Cerebellar nuclear complex (tissue), 1 donor: ENCODE data around the gene SETX.
A peak's percentile ranks its signal among the peaks of the same experiment; 100 is the strongest.
"Not testable (repeated sequence)": the region's sequence is repeated elsewhere in the genome, so short reads cannot be mapped to it uniquely, and the experiment has no call there.

Experiments
- DNase-seq, 2 experiments: peaks; one replicate each; lab custom pipeline; 2025; lab: John Stamatoyannopoulos, UW

SETX gene

DNA sequence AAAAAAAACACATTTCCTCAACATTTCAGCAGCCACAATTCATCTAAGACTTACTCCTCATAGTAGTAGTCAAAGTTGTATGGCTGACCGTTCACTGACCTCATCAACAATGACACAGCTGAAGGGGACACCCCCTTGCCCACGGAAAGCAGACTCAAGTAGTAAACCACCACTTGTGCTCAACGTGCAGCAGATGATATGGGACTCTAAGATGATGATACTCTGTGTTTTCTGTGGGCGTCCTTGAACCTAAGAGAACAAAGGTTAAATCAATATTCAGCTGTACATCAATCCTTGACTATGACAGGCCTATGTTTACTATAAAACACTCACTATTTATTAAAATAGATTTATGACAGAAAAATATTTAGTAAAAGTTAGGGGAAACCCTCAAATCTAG lies 71.6 kb downstream of the SETX start:
- no peak for DNase-seq

DNA sequence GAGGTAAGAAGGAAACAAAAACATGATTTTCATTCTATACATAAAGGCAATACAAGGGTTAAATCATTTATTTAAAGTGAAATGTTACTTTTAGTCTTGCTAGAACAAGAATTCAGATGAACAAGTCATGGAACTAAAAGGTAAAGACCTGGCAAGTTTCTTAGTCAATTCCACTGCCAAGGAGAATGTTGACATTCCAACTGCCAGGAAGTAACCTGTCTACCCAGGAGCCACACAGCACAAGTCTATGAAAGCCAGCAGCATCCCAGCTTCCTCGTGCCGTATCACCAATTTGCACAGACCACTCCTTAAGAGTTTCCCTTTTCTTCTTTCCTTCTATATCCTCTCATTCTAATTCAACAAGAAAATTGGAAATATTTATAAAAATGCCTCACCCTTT lies 79.9 kb downstream of the SETX start:
- DNase-seq, result no peak

DNA sequence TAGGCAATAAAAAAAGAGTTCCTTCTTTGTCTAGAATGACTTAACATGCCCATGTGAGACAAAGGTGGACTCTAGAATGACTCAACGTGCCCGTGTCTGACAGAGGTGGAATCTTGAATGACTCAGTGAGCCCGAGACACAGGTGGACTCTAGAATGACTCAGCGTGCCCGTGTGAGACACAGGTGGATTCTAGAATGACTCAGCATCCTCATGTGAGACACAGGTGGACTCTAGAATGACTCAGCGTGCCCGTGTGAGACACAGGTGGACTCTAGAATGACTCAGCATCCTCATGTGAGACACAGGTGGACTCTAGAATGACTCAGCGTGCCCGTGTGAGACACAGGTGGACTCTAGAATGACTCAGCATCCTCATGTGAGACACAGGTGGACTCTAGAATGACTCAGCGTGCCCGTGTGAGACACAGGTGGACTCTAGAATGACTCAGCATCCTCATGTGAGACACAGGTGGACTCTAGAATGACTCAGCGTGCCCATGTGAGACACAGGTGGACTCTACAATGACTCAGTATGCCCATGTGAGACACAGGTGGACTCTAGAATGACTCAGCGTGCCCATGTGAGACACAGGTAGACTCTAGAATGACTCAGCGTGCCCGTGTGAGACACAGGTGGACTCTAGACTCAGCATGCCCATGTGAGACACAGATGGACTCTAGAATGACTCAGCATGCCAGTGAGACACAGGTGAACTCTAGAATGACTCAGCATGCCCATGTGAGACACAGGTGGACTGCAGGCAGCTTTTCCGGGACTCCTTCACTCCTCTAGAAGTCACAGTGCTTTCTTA lies 84.9 kb downstream of the SETX start:
- not testable (repeated sequence) for DNase-seq

DNA sequence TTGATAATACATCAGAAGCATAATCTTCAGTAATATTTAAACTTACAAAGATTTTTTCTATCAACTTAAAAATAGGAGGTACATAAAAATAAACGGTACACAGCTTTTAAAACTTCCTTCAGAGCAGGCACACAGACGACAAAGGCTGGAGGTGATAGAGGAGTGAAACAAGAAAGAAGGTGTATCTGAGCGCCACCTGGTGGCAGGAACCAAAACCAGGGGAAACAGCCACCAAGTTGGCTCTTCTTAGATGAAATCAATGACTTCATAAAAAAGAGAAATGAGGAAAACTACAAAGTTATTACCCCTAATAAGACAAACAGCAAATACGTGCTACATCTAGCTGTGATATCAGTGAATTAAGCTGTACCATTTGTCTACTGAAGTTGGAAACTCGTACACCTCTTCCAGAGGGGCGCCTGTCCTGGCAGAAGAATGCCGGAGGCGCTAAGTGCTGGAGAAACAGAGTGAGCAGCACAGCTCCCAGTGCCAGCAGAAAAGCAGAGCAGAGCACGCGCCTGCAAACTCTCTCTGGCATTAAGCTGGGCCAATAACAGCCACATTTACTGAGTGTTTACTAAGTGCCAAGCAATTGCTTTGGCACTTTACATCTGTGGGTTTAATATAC lies 85.9 kb downstream of the SETX start:
- no peak for DNase-seq

DNA sequence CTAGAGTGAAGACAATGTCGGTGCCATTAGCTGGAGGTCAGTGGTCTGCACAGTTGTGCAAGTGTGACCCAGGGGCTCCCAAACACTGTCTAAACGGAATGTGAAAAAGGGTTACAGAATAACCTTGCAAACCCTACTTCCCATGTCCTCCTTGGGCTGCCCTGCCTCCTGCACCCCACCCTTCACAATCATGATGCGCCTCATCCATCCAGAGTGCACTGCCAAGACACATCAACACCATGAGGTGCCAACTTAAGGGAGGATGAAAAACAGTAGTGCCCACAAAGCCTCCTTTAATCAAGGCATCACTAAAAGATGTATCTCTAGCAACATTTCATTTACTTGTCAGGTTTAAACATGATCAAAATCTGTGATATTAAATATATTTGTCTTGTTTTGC lies 87.1 kb downstream of the SETX start:
- no peak for DNase-seq

DNA sequence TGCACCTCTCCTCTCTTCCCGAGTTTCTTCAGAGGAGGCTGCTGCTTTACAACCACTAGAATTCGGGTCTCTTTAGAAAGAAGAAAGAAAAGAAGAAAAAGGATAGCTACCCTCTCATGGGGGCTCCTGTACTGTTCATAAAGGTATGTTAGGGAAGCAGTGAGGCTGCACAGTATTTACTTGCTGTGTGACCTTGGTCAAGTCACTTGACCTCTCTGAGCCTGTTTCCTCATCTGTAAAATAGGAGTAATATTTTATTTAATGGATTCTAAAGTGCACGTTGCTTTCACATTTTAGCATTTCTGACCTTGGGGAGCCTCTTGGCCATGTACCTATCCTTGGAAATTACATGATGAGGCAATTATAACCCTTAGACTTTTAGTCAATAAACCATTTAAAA lies 88.8 kb downstream of the SETX start:
- no peak for DNase-seq

DNA sequence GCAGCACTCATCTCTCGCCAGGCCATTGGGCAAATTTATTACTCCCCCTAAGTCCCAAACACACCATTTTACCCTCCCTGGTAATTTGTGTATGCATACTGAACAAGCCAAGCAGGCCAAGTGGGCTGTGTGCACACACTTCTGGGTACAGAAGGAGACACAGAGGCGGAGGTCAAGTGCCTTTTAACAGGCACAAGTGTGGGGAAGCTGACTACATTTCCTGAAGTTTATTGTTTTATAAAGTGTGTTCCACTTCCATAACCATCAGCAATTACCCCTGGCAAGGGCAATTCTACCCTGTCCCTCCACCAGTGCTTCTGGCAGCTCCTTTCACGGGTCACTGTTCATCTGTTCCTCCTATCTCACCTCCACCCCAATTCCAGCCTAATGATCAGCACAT lies 93.9 kb downstream of the SETX start:
- no peak for DNase-seq

DNA sequence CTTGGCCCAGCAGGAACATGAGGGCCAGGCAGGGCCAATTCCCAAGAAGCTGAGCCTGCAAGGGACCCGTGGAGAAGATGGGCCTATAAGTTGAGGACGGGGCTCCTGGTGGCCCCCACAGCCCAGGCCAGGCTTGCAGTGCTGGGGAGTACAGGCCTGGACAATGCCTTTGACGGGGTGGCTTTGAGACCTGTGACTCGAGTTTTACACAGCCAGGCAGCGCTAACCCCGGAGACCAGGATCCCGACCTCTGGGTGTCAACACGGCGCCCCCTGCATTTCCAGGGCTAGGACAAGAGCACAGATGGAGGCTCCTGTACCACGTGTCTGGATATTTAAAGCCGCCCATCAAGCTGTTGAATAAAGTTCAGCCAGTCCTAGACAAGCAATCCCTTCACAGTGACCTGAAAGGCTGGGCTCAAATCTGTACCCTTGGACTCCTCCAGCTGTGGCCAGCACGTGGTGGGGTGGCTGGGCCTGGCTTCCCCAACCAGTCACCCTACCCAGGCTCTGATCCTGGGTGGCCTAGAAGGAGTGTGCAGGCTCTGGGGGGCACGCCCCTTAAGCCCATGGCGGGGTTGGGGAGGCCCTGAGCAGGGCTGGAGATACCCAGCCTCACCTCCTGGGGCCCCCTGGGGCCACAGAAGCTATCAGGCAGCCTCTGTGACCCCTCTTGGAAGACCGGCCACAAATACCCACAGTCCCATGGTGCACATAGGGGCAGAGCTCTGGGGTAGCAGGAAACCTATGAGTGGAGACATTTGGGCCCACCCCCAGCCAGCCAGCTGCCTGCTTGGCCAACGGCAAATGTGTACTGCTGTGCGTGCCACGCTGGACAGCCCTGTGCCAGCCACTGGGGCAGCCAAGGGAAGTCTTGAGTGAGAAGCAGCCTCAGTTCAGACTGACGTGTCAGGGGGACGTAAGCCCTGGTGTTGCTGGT lies 104.2 kb downstream of the SETX start:
- DNase-seq, result no peak

DNA sequence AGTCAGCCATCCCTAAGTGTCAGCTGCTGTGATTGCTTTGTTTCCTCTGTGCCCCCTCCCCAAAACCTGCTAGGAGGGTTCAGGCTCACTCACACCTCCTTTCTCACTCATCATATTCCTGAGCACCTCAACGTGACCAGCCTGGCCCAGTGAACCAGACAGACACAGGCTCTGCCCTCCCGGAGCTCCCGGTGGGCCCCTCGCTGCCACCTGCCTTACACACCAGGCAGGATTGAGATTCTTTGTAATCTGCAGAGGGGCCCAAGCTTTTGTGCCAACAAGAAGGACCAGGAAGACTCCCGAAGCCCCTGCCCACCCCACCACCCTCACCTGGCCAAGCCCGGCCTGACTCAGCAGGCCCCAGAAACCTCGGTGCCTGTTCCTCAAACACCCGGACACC lies 105.1 kb downstream of the SETX start:
- no peak for DNase-seq

DNA sequence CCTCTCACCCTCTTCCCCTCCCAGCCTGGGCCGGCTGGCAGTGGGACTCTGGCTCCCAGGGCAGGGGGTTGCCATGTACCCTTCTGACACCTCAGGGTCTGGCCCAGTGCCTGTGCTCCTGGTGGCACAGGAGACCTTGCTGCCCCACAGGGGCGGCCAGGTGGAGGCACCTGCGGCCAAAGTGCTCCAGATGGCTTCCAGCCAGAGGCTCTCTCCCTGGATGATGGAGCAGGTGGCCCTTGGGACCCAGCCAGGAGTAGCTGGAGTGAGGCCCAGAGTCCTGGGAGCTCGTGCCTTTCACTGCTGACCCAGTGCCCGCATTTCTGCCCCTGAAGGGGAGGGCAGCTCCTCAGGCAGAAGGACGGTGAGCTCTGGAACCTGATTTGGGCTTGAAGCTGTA lies 105.7 kb downstream of the SETX start:
- peak in 1 of 2 experiments; percentile 79 for DNase-seq

DNA sequence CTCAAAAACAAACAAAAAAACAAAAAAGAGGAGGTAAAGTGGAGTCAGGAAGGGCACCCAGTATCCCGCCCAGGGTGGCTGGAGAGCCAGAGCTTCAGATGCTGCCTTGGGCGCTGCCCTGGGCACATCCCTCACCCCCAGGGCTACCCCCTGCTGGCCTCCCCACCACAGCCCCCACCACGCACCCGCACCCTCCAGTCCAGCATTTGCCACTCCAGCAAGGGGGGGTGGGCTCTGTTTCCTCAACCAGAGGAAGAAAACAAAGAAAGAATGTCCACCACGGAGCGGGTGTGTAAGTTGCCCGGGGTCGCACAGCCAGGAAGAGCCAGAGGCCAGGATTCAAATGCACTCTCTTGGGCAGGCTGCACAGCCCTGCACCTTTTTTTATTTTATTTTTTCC lies 106.8 kb downstream of the SETX start:
- DNase-seq, result no peak

DNA sequence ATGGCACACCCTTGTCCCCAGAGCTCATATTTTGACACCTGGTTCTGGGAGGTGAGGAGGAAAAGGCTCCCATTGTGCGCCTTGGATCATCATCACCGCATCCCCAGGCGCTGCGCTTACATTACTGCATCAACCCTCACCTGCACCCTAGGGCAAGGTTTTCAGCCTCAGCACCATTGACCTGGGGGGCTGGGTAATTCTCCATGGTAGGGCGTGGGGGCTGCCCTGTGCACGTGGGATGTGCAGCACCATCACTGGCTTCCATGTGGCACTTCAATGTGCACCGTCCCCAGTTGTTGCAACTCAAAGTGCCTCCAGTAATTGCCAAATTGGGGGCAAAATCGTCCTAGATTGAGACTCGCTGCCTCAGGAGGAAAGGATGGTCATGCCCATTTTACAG lies 109.3 kb downstream of the SETX start:
- DNase-seq, result no peak

DNA sequence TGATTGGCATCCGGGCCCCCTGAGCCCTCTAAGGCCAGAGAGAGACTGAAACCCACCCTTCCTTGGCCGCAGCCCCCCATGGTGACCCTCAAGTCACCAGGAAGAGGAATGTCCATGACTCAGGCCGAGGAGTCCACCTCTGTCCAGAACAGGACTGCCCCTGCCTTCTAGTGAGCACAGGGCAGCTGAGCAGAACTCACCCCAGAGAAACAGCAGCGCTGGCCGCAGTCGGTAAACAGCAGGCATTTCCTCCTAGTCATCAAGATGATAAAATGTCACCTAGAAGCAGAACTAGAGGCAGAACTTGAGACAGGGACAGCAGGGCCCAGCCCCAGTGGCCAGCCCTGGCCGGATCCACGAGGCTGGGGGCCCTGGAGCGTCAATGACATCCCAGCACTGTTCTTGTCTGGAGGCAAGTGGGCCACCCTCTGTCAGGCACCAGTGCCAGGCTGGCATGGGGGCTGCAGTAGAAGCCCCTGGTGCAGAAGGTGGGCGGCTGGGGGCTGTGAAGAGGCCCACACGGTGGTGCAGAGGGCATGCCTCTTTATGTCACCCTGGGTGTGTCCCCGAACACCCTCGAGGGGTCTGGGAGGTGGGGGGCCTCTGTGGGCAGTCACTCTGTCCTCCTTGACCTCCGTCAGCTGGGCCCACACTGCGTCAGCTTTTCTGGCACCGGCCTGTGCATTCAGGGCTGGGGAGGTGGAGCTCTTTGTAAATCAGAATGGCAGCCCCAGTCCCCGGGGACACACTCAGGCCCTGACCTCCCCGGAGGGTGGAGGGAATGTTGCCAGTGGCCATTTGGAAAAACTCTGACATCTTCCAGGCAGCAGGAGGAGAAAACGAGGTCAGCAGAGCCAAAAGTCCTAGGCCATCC lies 110.0 kb downstream of the SETX start:
- no peak for DNase-seq

DNA sequence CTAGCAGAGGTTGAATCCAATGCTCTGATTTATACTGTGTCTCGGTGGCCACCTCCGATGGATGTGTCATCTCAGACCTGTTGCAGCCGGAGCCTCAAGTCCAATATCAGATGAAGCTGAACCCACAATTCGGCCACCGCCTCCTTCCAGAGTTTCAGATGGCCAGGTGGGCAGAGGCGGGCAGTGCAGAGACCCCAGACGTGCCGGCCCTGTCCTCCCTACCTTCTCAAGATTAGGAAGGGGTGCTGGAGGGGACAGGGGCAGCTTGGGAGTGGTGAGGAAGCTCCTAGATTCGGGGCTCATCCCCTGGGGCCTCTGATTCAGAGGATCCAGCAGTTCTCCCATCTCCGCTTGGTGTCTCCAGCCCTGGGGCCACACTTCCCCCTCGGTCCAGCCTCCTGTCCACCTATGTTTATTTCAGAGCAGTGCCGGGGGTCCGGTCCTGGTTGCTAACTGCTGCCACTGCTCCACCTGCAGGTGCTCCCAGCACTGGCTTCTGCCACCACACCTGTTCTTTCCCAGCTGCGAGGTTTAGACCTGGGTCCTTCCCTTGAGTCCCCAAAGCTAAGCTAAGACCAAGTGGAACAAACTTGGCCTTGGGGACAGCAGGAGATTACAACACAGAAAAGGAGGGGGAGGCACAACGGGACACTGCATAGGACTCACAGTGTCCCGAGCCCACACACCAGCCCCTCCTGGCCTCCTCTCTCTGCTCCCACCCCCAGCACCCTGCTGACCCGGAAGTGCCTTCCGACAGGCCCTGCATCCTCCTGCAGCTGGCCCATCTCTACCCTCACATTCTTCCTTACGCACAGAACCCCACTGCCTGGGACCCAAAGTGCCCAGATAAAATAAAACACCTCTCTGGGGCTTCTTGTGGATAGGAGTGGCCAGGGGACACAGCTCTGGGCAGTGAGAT lies 111.4 kb downstream of the SETX start:
- DNase-seq, result no peak

DNA sequence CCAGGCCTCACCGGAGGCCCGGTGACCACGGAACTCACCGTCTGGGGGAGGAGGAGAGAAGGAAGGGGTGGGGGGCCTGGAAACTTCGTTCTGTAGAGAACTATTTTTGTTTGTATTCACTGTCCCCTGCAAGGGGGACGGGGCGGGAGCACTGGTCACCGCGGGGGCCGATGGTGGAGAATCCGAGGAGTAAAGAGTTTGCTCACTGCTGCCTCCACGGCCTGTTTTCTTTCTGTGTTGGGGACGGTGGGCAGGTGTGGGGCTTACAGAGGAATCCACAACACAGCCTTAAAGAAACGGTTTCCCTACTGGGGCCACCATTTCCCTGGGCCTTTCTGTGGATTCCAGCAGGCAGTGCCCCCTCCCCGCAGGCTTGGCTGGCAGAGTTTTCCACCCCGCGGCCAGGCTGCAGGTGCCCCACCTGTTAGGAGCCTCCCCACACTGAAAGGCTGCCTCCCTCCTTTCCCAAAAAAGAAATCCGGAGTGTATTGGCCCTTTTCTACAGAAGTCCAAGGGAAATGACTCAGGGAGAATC lies 112.1 kb downstream of the SETX start:
- DNase-seq, result no peak

DNA sequence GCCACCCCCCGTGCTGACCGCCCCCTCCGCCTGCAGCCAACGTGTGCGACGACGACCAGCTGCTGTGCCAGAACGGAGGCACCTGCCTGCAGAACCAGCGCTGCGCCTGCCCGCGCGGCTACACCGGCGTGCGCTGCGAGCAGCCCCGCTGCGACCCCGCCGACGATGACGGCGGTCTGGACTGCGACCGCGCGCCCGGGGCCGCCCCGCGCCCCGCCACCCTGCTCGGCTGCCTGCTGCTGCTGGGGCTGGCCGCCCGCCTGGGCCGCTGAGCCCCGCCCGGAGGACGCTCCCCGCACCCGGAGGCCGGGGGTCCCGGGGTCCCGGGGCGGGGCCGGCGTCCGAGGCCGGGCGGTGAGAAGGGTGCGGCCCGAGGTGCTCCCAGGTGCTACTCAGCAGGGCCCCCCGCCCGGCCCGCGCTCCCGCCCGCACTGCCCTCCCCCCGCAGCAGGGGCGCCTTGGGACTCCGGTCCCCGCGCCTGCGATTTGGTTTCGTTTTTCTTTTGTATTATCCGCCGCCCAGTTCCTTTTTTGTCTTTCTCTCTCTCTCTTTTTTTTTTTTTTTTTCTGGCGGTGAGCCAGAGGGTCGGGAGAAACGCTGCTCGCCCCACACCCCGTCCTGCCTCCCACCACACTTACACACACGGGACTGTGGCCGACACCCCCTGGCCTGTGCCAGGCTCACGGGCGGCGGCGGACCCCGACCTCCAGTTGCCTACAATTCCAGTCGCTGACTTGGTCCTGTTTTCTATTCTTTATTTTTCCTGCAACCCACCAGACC lies 112.8 kb downstream of the SETX start:
- no peak for DNase-seq

DNA sequence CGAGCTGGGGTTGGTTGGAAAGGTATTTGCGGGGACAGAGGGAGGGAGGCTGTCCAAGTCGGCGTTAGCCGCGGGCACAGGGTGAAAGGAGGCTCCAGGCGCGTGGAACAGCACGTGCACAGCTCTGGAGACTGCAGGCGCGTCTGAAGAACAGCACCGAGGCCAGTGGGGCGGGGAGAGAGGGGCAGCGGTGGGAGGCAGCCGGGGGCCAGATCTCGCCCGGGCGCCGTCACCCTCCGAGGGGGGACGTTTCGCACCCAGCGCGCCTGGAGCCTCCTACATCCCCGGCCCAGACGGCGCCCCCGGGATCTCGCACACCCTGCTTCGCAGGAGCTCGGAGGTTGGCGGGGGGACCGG lies 113.3 kb downstream of the SETX start:
- no peak for DNase-seq

DNA sequence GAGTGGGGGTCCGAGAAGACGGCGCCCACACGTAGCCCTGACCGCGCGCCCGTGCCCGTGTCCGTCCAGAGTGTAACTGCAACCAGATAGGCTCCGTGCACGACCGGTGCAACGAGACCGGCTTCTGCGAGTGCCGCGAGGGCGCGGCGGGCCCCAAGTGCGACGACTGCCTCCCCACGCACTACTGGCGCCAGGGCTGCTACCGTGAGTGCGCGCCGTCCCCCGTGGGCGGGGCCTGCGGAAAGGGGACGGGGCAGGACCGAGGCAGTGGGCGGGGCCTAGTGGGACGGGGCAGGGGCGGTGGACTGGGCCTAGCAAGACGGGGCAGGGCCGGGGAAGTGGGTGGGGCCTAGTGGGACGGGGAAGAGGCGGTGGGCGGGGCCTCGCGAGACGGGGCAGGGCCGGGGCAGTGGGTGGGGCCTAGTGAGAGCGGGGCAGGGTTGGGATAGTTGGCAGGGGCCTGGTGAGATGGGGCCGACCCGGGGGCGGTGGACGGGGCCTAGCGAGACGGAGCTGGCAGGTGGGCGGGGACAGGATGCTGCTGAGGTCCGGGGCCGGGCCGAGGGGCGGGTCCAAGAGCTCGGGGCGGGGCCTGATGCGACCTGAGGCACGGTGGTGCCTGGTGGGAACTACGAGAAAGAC lies 113.8 kb downstream of the SETX start:
- no peak for DNase-seq
